ENCODE results near the gene PLEKHG5. TPM values are rescaled to one million over a fixed set of nuclear protein-coding genes. Genes with fewer than 3 reads are reported as not detected.
"Not testable (repeated sequence)": the region's sequence is repeated elsewhere in the genome, so short reads cannot be mapped to it uniquely, and the experiment has no call there.

PLEKHG5 gene
- total RNA-seq, 1 experiment from 2014 or later: not detected

DNA sequence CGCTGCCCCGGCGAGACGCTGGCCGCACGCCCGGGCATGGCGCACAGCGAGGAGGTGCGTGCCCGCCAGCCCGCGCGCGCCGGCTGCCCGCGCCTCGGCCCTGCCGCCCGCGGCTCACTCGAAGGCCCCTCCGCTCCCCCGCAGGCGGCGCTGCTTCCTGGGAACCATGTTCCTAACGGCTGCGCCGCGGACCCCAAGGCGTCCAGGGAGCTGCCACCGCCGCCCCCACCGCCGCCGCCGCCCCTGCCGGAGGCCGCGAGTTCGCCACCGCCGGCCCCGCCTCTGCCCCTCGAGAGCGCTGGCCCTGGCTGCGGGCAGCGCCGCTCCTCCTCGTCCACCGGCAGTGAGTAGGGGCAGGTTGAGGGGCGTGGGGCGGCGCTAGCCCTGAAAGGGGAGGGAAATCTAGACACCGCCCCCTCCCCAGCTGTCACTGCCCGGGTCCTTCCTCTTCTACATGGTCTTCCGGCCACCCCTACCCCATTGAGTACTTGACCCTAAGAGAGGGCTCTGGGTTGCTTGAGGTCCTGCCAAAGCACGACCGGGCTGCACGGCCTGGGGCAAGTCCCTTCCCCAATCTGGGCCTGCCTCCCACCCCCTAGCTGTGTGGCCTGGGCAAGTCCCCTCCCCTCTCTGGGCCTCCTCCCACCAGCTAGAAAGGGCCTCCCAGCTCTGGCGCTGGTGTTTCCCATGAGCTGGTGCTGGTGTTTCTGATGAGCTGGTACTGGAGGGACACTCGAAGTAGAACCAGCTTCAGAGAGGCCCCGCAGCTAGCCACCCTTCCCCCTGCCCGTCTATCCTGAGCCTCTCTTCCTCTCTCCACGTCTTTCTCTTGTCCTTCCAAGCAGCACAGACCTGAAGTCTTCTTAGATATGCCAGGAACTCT lies 42.5 kb downstream of the PLEKHG5 start:
- Histone ChIP-seq H3K27ac (ENCODE audit: low read length) (no peak overlapping the region), H3K9me2 (replicated peaks; ENCODE audit: insufficient read depth, low read length) (no peaks in the 10 kb centered on the region), H4K20me1 (ENCODE audit: insufficient read depth, low read depth, low read length) (no peaks in the 10 kb centered on the region; the same call in 1 of the 2 replicates), H3K27me3 (ENCODE audit: low read length) (no peaks in the 10 kb centered on the region), H3K79me2 (ENCODE audit: low read length) (no peaks in the 10 kb centered on the region), H3K4me1 (ENCODE audit: low read length) (peaks cover 13% of the 10 kb centered on the region), H3K4me2 (ENCODE audit: low read depth, low read length, poor library complexity, severe bottlenecking) (no peak overlapping the region), H3K36me3 (ENCODE audit: insufficient read depth, low read length) (no peaks in the 10 kb centered on the region), H2AFZ (ENCODE audit: low read length) (no peak overlapping the region), H3K9me3 (ENCODE audit: low read length) (no peaks in the 10 kb centered on the region), H3K4me3 (ENCODE audit: low read length) (no peak overlapping the region), H3K9ac (ENCODE audit: low read length) (no peak overlapping the region)
- DNase-seq: no peak

DNA sequence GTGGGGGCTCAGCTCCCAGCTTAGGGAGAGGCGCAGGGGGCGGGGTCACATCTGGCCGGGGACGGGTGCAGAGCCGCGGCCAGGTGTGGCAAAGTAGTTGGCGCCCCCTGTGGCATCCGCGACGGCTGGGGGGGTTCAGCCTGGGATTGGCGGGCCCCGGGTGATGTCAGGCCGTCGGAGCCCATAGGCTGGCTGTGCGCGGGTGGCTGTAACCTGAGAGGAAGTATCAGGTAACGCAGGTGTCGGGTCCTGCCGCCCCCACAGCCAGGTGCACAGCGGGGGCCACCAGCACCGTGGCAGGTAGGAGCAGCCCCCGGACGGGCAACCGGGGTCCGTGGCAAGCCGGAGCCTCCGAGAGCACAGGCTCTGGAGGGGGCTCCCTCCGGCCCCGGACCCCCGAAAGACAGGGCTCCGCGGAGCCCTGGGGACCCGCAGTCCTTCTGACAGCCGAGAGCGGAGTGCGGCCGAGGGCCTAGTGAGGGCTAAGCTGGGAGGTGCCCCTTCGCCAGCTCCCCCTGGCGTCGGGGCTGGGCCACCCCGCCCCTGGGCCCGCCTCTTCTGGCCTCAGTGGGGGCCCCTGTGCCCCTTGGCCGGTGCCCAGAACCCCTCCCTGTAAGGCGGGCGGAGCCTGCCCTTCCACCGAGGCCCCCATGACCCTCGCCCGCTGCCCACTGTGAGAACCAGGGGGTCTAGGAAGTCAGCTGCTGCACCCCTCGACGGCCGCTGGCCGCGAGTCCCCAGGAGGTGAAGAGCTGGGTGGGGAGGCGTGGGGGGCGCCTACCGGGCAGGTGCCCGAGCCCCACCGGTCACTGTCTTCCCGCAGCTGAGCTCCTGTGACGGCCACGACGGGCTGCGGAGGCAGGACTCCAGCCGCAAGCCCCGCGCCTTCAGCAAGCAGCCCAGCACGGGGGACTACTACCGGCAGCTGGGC lies 43.4 kb downstream of the PLEKHG5 start:
- Histone ChIP-seq H4K20me1 (ENCODE audit: insufficient read depth, low read depth, low read length) (no peaks in the 10 kb centered on the region; the same call in 1 of the 2 replicates), H3K9me3 (ENCODE audit: low read length) (no peaks in the 10 kb centered on the region), H3K9me2 (replicated peaks; ENCODE audit: insufficient read depth, low read length) (no peaks in the 10 kb centered on the region), H3K9ac (ENCODE audit: low read length) (no peak overlapping the region), H3K27ac (ENCODE audit: low read length) (no peak overlapping the region), H2AFZ (ENCODE audit: low read length) (no peak overlapping the region), H3K27me3 (ENCODE audit: low read length) (no peaks in the 10 kb centered on the region), H3K4me2 (ENCODE audit: low read depth, low read length, poor library complexity, severe bottlenecking) (peak overlapping the region; percentile 41), H3K4me1 (ENCODE audit: low read length) (peaks cover 13% of the 10 kb centered on the region), H3K4me3 (ENCODE audit: low read length) (no peak overlapping the region; the same call in 1 of the 2 replicates), H3K79me2 (ENCODE audit: low read length) (no peaks in the 10 kb centered on the region), H3K36me3 (ENCODE audit: insufficient read depth, low read length) (no peaks in the 10 kb centered on the region)
- peak; percentile 78 for DNase-seq

DNA sequence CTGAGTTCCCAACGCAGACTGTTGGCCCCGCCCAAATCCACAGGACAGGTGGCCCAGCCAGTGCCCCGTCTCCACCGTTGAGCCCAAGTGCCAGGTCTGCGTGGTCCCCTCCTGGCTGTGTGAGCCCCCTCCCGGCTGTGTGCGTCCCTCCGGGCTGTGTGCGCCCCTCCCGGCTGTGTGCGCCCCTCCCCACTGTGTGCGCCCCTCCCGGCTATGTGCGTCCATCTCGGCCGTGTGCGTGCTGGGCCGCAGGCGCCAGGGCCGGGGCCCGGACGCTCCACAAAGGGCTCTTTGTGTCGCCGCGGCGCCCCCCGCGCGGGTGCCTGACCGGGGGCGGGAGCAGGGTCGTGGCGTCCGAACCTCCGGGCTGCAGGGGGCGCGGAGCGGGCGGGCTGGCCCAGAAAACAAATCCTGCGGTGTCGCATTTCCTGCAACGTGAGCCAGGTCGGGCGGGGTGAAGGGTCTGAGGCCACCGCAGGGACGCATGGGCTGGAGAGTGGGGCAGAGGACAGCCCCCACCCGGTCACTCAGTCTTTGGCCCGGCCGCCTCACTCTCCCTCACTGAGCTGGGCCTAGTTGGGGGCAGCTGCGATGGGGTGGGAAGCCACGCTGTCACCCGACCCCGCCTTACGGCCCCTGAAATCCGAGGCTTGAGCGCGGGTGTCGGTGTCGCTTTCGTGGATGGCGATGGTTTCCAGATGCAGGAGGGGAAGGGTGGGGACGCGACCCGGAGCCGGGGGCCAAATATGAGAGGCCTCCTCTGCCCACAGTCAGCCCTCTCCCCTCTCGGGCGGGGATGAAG lies 44.2 kb downstream of the PLEKHG5 start:
- Histone ChIP-seq H3K27me3 (ENCODE audit: low read length) (no peaks in the 10 kb centered on the region), H3K36me3 (ENCODE audit: insufficient read depth, low read length) (no peaks in the 10 kb centered on the region), H3K4me1 (ENCODE audit: low read length) (peaks cover 13% of the 10 kb centered on the region), H3K9me3 (ENCODE audit: low read length) (no peaks in the 10 kb centered on the region), H4K20me1 (ENCODE audit: insufficient read depth, low read depth, low read length) (no peaks in the 10 kb centered on the region; the same call in 1 of the 2 replicates), H3K9me2 (replicated peaks; ENCODE audit: insufficient read depth, low read length) (no peaks in the 10 kb centered on the region), H3K4me3 (ENCODE audit: low read length) (peak overlapping the region; percentile 19; the same call in 1 of the 2 replicates), H3K4me2 (ENCODE audit: low read depth, low read length, poor library complexity, severe bottlenecking) (peak overlapping the region; percentile 41), H3K27ac (ENCODE audit: low read length) (no peak overlapping the region), H2AFZ (ENCODE audit: low read length) (no peak overlapping the region), H3K9ac (ENCODE audit: low read length) (no peak overlapping the region), H3K79me2 (ENCODE audit: low read length) (no peaks in the 10 kb centered on the region)
- DNase-seq: no peak

DNA sequence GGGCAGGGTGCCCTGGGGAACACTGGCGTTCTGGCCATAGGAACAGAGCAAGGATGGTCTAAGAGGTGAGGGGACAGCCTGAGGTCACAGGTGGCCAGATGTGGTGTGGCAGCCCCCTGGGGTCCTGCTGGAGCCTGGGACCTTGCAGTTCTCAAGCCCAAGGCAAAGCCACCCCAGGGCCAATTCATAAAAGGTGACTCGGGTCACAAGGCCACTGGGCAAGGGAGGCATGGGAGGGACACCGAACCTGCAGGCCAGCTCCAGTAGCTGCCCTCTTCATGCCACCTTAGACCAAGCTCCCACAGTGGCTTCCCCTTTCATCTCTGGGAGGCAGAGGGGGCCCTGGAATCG lies 44.8 kb downstream of the PLEKHG5 start:
- H3K4me1 ChIP-seq (ENCODE audit: low read length): peaks cover 13% of the 10 kb centered on the region
- H3K4me3 ChIP-seq (ENCODE audit: low read length): peak overlapping the region; percentile 19; the same call in 1 of the 2 replicates
- H3K9me2 ChIP-seq (replicated peaks; ENCODE audit: insufficient read depth, low read length): no peaks in the 10 kb centered on the region
- no peak overlapping the region for H3K4me2 ChIP-seq (ENCODE audit: low read depth, low read length, poor library complexity, severe bottlenecking)
- H3K79me2 ChIP-seq (ENCODE audit: low read length): no peaks in the 10 kb centered on the region
- DNase-seq: no peak
- H3K9me3 ChIP-seq (ENCODE audit: low read length): no peaks in the 10 kb centered on the region
- no peak overlapping the region for H3K9ac ChIP-seq (ENCODE audit: low read length)
- no peak overlapping the region for H3K27ac ChIP-seq (ENCODE audit: low read length)
- H3K27me3 ChIP-seq (ENCODE audit: low read length): no peaks in the 10 kb centered on the region
- no peak overlapping the region for H2AFZ ChIP-seq (ENCODE audit: low read length)
- H3K36me3 ChIP-seq (ENCODE audit: insufficient read depth, low read length): no peaks in the 10 kb centered on the region
- no peaks in the 10 kb centered on the region; the same call in 1 of the 2 replicates for H4K20me1 ChIP-seq (ENCODE audit: insufficient read depth, low read depth, low read length)

GRCh38 chr1:6445929-6446328 lies 45.5 kb downstream of the PLEKHG5 start:
- not testable (repeated sequence) for H3K9me3 ChIP-seq (ENCODE audit: low read length); H3K4me2 ChIP-seq (ENCODE audit: low read depth, low read length, poor library complexity, severe bottlenecking); H3K9ac ChIP-seq (ENCODE audit: low read length); H3K27me3 ChIP-seq (ENCODE audit: low read length); DNase-seq; H2AFZ ChIP-seq (ENCODE audit: low read length); H3K36me3 ChIP-seq (ENCODE audit: insufficient read depth, low read length); H3K4me3 ChIP-seq (ENCODE audit: low read length); H4K20me1 ChIP-seq (ENCODE audit: insufficient read depth, low read depth, low read length); H3K27ac ChIP-seq (ENCODE audit: low read length); H3K79me2 ChIP-seq (ENCODE audit: low read length); H3K9me2 ChIP-seq (replicated peaks; ENCODE audit: insufficient read depth, low read length)
- H3K4me1 ChIP-seq (ENCODE audit: low read length): peaks cover 13% of the 10 kb centered on the region

DNA sequence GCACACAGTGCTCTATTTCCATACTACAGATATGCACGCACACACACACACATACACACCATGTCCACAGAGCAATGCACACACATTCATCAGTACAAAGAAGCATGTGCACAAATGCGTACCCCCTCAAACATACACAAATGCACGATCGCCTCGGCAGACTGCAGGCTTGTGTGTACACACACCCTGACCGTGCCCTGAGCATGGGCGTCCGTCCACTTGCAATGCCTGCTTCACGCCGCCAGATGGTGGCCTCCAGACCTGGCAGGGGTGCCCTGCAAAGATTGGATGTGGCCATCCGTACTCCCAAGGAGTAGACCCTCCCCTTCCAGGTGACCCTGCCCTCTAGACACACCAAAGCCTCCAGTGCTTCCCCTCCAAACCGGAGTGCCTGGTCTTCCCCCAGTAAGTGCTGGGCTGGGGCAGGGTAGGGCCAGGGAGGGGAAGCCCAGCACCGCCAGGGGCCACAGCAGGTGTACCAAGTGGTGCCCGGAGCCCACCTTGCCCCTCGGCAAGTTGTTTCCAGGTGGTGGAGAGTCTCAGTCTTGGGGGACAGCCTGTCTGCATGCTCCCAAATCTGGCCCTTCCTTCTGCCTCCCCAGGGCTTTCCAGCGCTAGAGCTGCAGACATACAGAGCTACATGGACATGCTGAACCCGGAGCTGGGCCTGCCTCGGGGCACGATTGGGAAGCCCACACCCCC lies 46.3 kb downstream of the PLEKHG5 start:
- H3K4me3 ChIP-seq (ENCODE audit: low read length): no peak overlapping the region
- H3K79me2 ChIP-seq (ENCODE audit: low read length): no peaks in the 10 kb centered on the region
- no peaks in the 10 kb centered on the region for H3K36me3 ChIP-seq (ENCODE audit: insufficient read depth, low read length)
- H3K9me2 ChIP-seq (replicated peaks; ENCODE audit: insufficient read depth, low read length): no peaks in the 10 kb centered on the region
- peak; percentile 78 for DNase-seq
- peaks cover 13% of the 10 kb centered on the region for H3K4me1 ChIP-seq (ENCODE audit: low read length)
- H3K4me2 ChIP-seq (ENCODE audit: low read depth, low read length, poor library complexity, severe bottlenecking): no peak overlapping the region
- H4K20me1 ChIP-seq (ENCODE audit: insufficient read depth, low read depth, low read length): no peaks in the 10 kb centered on the region; the same call in 1 of the 2 replicates
- no peak overlapping the region for H3K9ac ChIP-seq (ENCODE audit: low read length)
- H3K9me3 ChIP-seq (ENCODE audit: low read length): no peaks in the 10 kb centered on the region
- no peaks in the 10 kb centered on the region for H3K27me3 ChIP-seq (ENCODE audit: low read length)
- no peak overlapping the region for H2AFZ ChIP-seq (ENCODE audit: low read length)
- no peak overlapping the region for H3K27ac ChIP-seq (ENCODE audit: low read length)

DNA sequence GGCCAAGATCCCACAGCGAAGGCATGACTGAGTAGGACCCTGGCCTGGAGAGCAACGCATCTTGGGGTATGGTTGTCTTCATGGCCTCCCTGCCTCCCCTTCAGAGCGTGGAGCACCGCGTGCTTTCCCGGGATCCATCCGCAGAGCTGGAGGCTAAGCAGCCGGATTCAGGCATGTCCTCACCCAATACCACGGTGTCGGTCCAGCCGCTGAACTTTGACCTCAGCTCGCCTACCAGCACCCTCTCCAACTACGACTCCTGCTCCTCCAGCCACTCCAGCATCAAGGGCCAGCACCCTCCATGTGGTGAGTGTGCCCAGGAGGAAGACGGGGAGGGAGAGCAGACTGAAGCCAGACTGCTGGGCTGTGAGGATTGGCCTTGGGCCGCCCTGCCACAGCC lies 47.1 kb downstream of the PLEKHG5 start:
- H3K4me2 ChIP-seq (ENCODE audit: low read depth, low read length, poor library complexity, severe bottlenecking): no peak overlapping the region
- no peak overlapping the region for H3K9ac ChIP-seq (ENCODE audit: low read length)
- peaks cover 13% of the 10 kb centered on the region for H3K4me1 ChIP-seq (ENCODE audit: low read length)
- H3K79me2 ChIP-seq (ENCODE audit: low read length): no peaks in the 10 kb centered on the region
- H3K4me3 ChIP-seq (ENCODE audit: low read length): no peak overlapping the region
- no peaks in the 10 kb centered on the region for H3K36me3 ChIP-seq (ENCODE audit: insufficient read depth, low read length)
- no peaks in the 10 kb centered on the region; the same call in 1 of the 2 replicates for H4K20me1 ChIP-seq (ENCODE audit: insufficient read depth, low read depth, low read length)
- no peak overlapping the region for H2AFZ ChIP-seq (ENCODE audit: low read length)
- no peak overlapping the region for H3K27ac ChIP-seq (ENCODE audit: low read length)
- no peaks in the 10 kb centered on the region for H3K9me3 ChIP-seq (ENCODE audit: low read length)
- no peaks in the 10 kb centered on the region for H3K27me3 ChIP-seq (ENCODE audit: low read length)
- no peak for DNase-seq
- H3K9me2 ChIP-seq (replicated peaks; ENCODE audit: insufficient read depth, low read length): no peaks in the 10 kb centered on the region

Data from Karpas-422 (cell line).